GM12801 (cell line): ENCODE measurements around the gene NAT9.

ENCODE experiments used
- TF ChIP-seq, protein P1 (sequence below): IDR thresholded peaks from one replicate; pipeline ENCODE4 v1.5.1; 2011; ENCODE audit warnings: control low read depth; ENCODE audit not compliant: insufficient read length; ENCODE audit errors: extremely low read depth

The NAT9 gene

DNA sequence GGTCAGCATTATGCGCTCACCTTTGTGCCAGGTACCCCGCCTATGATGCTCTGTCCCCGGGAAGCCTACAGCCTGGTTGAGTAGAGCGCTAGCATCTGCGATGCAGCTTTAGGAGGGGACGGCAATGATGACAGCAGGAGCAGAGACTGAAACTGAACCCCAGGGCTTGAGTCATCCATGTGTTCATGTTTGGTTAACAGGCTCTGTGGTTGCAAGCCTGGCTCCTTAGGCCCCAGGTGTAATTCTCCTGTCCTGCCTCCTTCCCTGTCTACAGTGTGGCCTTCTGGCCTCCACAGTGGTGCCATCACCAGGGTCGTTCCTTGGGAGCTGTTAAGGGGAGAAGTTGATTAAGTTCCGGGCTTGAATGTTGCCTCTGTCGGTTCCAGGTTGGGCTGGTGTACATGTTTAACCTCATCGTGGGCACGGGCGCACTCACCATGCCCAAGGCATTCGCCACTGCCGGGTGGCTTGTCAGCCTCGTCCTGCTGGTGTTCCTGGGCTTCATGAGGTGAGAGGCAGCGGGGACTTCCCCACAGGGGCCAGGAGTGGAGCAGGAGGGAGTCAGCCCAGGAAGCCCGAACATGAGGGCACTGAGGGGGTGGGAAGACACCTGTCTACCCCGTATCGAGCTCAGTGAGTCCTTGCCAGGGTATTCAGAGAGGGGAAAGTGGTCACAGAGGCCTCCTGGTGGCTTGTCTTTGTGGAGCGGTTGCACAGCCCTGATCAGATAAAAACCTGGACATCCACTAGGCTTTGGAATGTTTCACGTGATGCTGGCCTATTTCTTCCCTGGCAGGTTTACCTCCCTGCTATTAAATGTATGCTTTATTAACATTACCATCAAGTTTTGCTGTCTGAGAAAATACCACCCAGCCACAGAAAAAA, 9.2 kb upstream of the NAT9 start:
- TF ChIP-seq, protein P1, sequence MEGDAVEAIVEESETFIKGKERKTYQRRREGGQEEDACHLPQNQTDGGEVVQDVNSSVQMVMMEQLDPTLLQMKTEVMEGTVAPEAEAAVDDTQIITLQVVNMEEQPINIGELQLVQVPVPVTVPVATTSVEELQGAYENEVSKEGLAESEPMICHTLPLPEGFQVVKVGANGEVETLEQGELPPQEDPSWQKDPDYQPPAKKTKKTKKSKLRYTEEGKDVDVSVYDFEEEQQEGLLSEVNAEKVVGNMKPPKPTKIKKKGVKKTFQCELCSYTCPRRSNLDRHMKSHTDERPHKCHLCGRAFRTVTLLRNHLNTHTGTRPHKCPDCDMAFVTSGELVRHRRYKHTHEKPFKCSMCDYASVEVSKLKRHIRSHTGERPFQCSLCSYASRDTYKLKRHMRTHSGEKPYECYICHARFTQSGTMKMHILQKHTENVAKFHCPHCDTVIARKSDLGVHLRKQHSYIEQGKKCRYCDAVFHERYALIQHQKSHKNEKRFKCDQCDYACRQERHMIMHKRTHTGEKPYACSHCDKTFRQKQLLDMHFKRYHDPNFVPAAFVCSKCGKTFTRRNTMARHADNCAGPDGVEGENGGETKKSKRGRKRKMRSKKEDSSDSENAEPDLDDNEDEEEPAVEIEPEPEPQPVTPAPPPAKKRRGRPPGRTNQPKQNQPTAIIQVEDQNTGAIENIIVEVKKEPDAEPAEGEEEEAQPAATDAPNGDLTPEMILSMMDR, result no peak

DNA sequence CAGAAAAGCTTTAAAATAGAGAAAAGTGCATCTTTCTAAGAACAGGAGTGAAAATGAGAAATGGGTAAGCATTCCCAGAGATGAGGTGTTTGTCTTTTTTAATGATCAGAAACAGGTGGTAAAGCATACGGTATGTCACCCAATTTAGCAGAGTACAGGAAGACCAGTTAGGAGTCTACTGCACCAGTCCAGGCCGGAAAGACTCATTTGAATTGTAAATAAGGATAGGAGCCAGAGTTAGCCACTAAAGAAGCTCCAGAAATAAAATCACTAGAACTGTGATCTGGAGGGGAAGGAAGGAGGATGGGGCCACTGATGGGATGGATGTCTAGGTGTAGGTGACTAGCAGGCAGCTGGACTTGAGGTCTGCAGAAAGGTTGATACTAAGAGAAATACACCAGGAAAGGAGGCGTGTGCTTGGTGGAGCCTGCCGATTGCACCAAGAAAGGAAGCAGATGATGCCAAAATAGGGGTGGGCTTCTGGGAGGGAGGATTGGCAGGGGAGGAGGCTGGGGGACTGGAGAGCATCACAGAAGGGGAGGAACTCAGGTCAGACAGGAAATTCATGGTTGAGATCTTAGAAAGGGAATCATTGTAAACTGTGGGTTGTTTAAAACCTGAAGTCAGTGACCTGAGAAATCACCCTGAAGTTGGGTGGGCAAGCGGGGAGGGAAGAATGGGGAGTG, 8.1 kb upstream of the NAT9 start:
- TF ChIP-seq, protein P1, result no peak

DNA sequence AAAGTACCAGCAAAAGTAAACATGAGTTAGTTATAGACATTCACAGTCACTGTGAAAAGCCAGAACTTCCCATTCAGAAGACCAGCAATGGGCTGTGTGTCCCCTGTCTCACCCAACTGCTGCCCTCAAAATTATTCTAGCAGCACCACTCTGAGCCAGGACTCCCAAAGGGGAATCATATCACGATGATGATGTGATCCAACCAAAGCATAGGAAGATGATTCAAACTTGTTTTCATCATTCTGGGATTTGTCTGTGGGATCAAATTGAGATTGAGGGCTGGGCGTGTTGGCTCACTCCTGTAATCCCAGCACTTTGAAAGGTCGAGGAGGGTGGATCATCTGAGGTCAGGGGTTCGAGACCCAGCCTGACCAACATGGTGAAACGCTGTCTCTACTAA, 6.4 kb upstream of the NAT9 start:
- TF ChIP-seq, protein P1, result no peak

GRCh38 chr17:74780443-74781238, 4.5 kb upstream of the NAT9 start:
- TF ChIP-seq, protein P1, result no peak

GRCh38 chr17:74779948-74780400, 3.8 kb upstream of the NAT9 start:
- TF ChIP-seq, protein P1, result no peak

DNA sequence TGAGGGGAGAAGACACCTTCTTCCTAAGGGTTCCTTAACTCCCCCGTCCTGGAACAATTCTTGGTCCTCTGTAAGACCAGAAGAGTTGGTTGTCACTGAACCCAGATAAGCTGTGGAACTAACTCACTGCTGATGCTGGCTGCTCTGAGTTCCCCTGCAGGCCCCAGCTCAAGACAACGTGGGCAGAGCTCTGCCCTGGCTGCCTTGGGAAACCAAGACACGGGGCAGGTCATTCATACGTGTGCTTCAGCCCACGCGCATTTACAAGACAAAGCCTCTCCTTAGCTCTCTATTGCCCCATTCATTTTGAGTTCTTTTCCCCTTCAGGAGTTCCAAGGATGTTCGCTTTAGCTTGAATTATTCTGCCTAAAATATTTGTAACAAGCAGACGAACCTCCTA, 3.4 kb upstream of the NAT9 start:
- TF ChIP-seq, protein P1, result no peak

- TF ChIP-seq, protein P1, result no peak
These were observed 2.8 kb upstream of the NAT9 start for GRCh38 chr17:74778960-74779359.
